H9 (cell line): ENCODE results near the gene TAF1C. TPM values are rescaled to one million over a fixed set of nuclear protein-coding genes. Genes with fewer than 3 reads are reported as not detected.

ENCODE experiments used
- DNase-seq: peaks from one replicate; pipeline ENCODE4 v3.0.0-alpha.2; 2017
- H2AFZ ChIP-seq: one replicate; pipeline ENCODE4 v1.6.1; 2013; ENCODE audit warnings: mild to moderate bottlenecking, low read length, control low read depth, moderate library complexity
- H2AK5ac ChIP-seq: 2 replicates; pipeline ENCODE4 v1.6.1; 2013; ENCODE audit warnings: low read length, control low read depth, mixed read lengths; ENCODE audit not compliant: insufficient read length
- H2BK120ac ChIP-seq: one replicate; pipeline ENCODE4 v1.6.1; 2013; ENCODE audit warnings: low read depth, mild to moderate bottlenecking, low read length, control low read depth, inconsistent platforms; ENCODE audit not compliant: poor library complexity, severe bottlenecking
- H2BK12ac ChIP-seq: 2 replicates; pipeline ENCODE4 v1.6.1; 2013; ENCODE audit warnings: low read length, control low read depth, mixed read lengths, low read depth; ENCODE audit not compliant: insufficient read length
- H2BK15ac ChIP-seq: 2 replicates; pipeline ENCODE4 v1.6.1; 2013; ENCODE audit warnings: low read depth, low read length, control low read depth
- H2BK20ac ChIP-seq: one replicate; pipeline ENCODE4 v1.6.1; 2013; ENCODE audit warnings: low read depth, mild to moderate bottlenecking, low read length, control low read depth, inconsistent platforms; ENCODE audit not compliant: poor library complexity, severe bottlenecking
- H2BK5ac ChIP-seq: 2 replicates; pipeline ENCODE4 v1.6.1; 2013; ENCODE audit warnings: low read length, control low read depth, mixed read lengths; ENCODE audit not compliant: insufficient read length
- H3K14ac ChIP-seq: 2 replicates; pipeline ENCODE4 v1.6.1; 2013; ENCODE audit warnings: low read length, control low read depth; ENCODE audit not compliant: insufficient read depth
- H3K18ac ChIP-seq: 2 replicates; pipeline ENCODE4 v1.6.1; 2013; ENCODE audit warnings: low read depth, mild to moderate bottlenecking, mixed read lengths, low read length, control low read depth; ENCODE audit not compliant: insufficient read length
- H3K23ac ChIP-seq: 2 replicates; pipeline ENCODE4 v1.6.1; 2013; ENCODE audit warnings: low read length, control low read depth, mixed read lengths, low read depth; ENCODE audit not compliant: insufficient read length
- H3K23me2 ChIP-seq: 2 replicates; pipeline ENCODE4 v1.6.1; 2013; ENCODE audit warnings: low read depth, mild to moderate bottlenecking, mixed read lengths, low read length, control low read depth; ENCODE audit not compliant: insufficient read length, poor library complexity, severe bottlenecking
- H3K27ac ChIP-seq: 2 replicates; pipeline ENCODE4 v1.5.1; 2013; ENCODE audit warnings: low read length, control low read depth, mixed read lengths, low read depth; ENCODE audit not compliant: insufficient read length
- H3K27me3 ChIP-seq: 2 replicates; pipeline ENCODE4 v1.6.1; 2013; ENCODE audit warnings: low read length, control low read depth, inconsistent platforms; ENCODE audit not compliant: insufficient read depth
- H3K4ac ChIP-seq: 2 replicates; pipeline ENCODE4 v1.6.1; 2013; ENCODE audit warnings: low read depth, mild to moderate bottlenecking, control low read depth, inconsistent platforms, low read length, moderate library complexity
- H3K4me1 ChIP-seq: 2 replicates; pipeline ENCODE4 v1.6.1; 2013; ENCODE audit warnings: low read length, control low read depth, inconsistent platforms; ENCODE audit not compliant: insufficient read depth
- H3K4me2 ChIP-seq: 2 replicates; pipeline ENCODE4 v1.6.1; 2013; ENCODE audit warnings: low read length, control low read depth, mixed read lengths; ENCODE audit not compliant: insufficient read length, insufficient read depth
- H3K56ac ChIP-seq: 2 replicates; pipeline ENCODE4 v1.6.1; 2013; ENCODE audit warnings: low read depth, mild to moderate bottlenecking, mixed read lengths, low read length, control low read depth; ENCODE audit not compliant: insufficient read length
- H3K79me1 ChIP-seq: 2 replicates; pipeline ENCODE4 v1.6.1; 2013; ENCODE audit warnings: low read depth, mild to moderate bottlenecking, moderate library complexity, low read length, control low read depth, inconsistent platforms; ENCODE audit not compliant: insufficient read depth, poor library complexity, severe bottlenecking
- H3K79me2 ChIP-seq: 2 replicates; pipeline ENCODE4 v1.6.1; 2013; ENCODE audit warnings: low read length, control low read depth, inconsistent platforms; ENCODE audit not compliant: insufficient read depth
- H3K9ac ChIP-seq: 2 replicates; pipeline ENCODE4 v1.6.1; 2013; ENCODE audit warnings: low read length, control low read depth, mixed read lengths; ENCODE audit not compliant: insufficient read length; ENCODE audit errors: extremely low read depth
- H3K9me3 ChIP-seq: one replicate; pipeline ENCODE4 v1.6.1; 2013; ENCODE audit warnings: low read depth, low read length, inconsistent platforms; ENCODE audit not compliant: control insufficient read depth
- H3T11ph ChIP-seq: one replicate; pipeline ENCODE4 v1.6.1; 2013; ENCODE audit warnings: mild to moderate bottlenecking, low read length, control low read depth, inconsistent platforms
- H4K20me1 ChIP-seq: one replicate; pipeline ENCODE4 v1.6.1; 2013; ENCODE audit not compliant: control insufficient read depth, insufficient read length, insufficient read depth
- H4K5ac ChIP-seq: 2 replicates; pipeline ENCODE4 v1.6.1; 2013; ENCODE audit warnings: low read depth, mild to moderate bottlenecking, mixed read lengths, low read length, control low read depth; ENCODE audit not compliant: insufficient read length
- H4K8ac ChIP-seq: replicated peaks from 2 replicates; pipeline ENCODE4 v1.6.1; 2013; ENCODE audit warnings: low read length, control low read depth, mixed read lengths, low read depth; ENCODE audit not compliant: insufficient read length
- H4K91ac ChIP-seq: 2 replicates; pipeline ENCODE4 v1.6.1; 2013; ENCODE audit warnings: low read depth, mild to moderate bottlenecking, moderate library complexity, mixed read lengths, low read length, control low read depth; ENCODE audit not compliant: insufficient read length
- H3K27ac Mint-ChIP-seq, 3 experiments: 2 replicates in 2 of 3; 3 replicates in 1 of 3; pipeline ENCODE4 v1.8.0; 2020 to 2021; ENCODE audit warnings: mixed read lengths in 3 of 3, mild to moderate bottlenecking in 1 of 3, moderate library complexity in 1 of 3
- H3K27me3 Mint-ChIP-seq: 2 replicates; pipeline ENCODE4 v1.8.0; 2021; ENCODE audit warnings: low read depth, mild to moderate bottlenecking, moderate library complexity, mixed read lengths
- H3K36me3 Mint-ChIP-seq, 3 experiments: 2 replicates in 2 of 3; 3 replicates in 1 of 3; pipeline ENCODE4 v1.8.0; 2020 to 2021; ENCODE audit warnings: low read depth in 3 of 3, mixed read lengths in 3 of 3; ENCODE audit not compliant: insufficient read depth in 1 of 3
- H3K4me1 Mint-ChIP-seq, 2 experiments: 2 replicates each; pipeline ENCODE4 v1.8.0; 2020; ENCODE audit warnings: mixed read lengths in 2 of 2
- H3K4me3 Mint-ChIP-seq, 2 experiments: 2 replicates in 1 of 2; 3 replicates in 1 of 2; pipeline ENCODE4 v1.8.0; 2020 to 2021; ENCODE audit warnings: mild to moderate bottlenecking in 2 of 2, mixed read lengths in 2 of 2, moderate library complexity in 1 of 2
- H3K9me3 Mint-ChIP-seq, 2 experiments: 2 replicates in 1 of 2; 3 replicates in 1 of 2; pipeline ENCODE4 v1.8.0; 2020; ENCODE audit warnings: mild to moderate bottlenecking in 2 of 2, mixed read lengths in 2 of 2, moderate library complexity in 1 of 2
- WGBS: extraction: QIAGEN DNeasy Blood & Tissue Kit; methylation state at CpG from one replicate; pipeline ENCODE4 v1.1.7; 2013; ENCODE audit warnings: missing lambda C conversion rate, low lambda C conversion rate, mixed read lengths; ENCODE audit not compliant: insufficient read length; ENCODE audit errors: extremely low coverage; 5-methylcytosine and 5-hydroxymethylcytosine counted together
- total RNA-seq: library from RNA; stranded (reverse); gene quantifications from 2 replicates; pipeline ENCODE4 v1.2.1, GENCODE V29; 2021
- TF ChIP-seq, protein P1 (sequence below): fragments of 200-600 bp; sonication (generic); conservative IDR thresholded peaks from 3 replicates; pipeline ENCODE4 v1.8.0; 2021; ENCODE audit warnings: antibody characterized with exemption, mild to moderate bottlenecking

TAF1C gene
- total RNA-seq, 1 experiment from 2014 or later: 78.6 TPM

DNA sequence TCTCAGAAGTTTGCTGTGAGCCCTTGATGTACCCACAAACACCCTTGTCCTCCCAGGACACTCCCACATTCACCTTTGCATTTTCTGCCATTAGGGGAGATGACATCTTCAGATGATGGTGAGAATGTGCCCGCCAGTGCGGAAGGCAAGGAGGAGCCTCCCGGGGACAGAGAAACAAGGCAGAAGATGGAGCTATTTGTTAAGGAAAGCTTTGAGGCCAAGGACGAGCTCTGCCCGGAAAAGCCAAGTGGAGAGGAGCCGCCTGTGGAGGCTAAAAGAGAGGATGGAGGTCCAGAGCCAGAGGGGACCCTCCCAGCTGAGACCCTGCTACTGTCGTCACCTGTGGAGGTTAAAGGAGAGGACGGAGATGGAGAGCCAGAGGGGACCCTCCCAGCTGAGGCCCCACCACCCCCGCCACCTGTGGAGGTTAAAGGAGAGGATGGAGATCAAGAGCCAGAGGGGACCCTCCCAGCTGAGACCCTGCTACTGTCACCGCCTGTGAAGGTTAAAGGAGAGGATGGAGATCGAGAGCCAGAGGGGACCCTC is 17.0 kb downstream of the TAF1C start:
- H3K9ac ChIP-seq: no peak overlapping the region
- no peak overlapping the region for H3K27ac ChIP-seq
- DNase-seq: no peak

More for the DNA sequence above, 17.0 kb downstream of the TAF1C start:
- Histone ChIP-seq H4K8ac (no peak overlapping the region), H4K91ac (no peak overlapping the region), H2BK5ac (no peak overlapping the region), H3K23ac (no peak overlapping the region), H3K4me2 (no peak overlapping the region), H2BK20ac (no peak overlapping the region), H3K4ac (no peak overlapping the region), H2BK15ac (no peak overlapping the region), H3K79me1 (no peaks in the 10 kb centered on the region), H3K27me3 (no peaks in the 10 kb centered on the region), H3K56ac (no peak overlapping the region), H3K23me2 (no peaks in the 10 kb centered on the region), H3K4me1 (no peaks in the 10 kb centered on the region), H3K18ac (no peak overlapping the region), H3K14ac (no peak overlapping the region; the same call in 1 of the 2 replicates), H4K5ac (no peak overlapping the region), H2AFZ (no peak overlapping the region), H2BK120ac (no peak overlapping the region), H2AK5ac (no peak overlapping the region), H3K9me3 (no peaks in the 10 kb centered on the region), H3K79me2 (no peaks in the 10 kb centered on the region), H3T11ph (no peak overlapping the region), H2BK12ac (no peak overlapping the region), H4K20me1 (no peaks in the 10 kb centered on the region)
- TF ChIP-seq, protein P1, sequence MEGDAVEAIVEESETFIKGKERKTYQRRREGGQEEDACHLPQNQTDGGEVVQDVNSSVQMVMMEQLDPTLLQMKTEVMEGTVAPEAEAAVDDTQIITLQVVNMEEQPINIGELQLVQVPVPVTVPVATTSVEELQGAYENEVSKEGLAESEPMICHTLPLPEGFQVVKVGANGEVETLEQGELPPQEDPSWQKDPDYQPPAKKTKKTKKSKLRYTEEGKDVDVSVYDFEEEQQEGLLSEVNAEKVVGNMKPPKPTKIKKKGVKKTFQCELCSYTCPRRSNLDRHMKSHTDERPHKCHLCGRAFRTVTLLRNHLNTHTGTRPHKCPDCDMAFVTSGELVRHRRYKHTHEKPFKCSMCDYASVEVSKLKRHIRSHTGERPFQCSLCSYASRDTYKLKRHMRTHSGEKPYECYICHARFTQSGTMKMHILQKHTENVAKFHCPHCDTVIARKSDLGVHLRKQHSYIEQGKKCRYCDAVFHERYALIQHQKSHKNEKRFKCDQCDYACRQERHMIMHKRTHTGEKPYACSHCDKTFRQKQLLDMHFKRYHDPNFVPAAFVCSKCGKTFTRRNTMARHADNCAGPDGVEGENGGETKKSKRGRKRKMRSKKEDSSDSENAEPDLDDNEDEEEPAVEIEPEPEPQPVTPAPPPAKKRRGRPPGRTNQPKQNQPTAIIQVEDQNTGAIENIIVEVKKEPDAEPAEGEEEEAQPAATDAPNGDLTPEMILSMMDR: no peak
- peak overlapping the region in 1 of 3 experiments; percentile 69; a peak in 3 of 7 replicates for H3K27ac Mint-ChIP-seq
- peaks cover 3% of the 10 kb centered on the region; the same call in 1 of the 2 replicates for H3K27me3 Mint-ChIP-seq
- no peak overlapping the region for H3K4me3 Mint-ChIP-seq
- H3K9me3 Mint-ChIP-seq: no peaks in the 10 kb centered on the region
- no peaks in the 10 kb centered on the region for H3K36me3 Mint-ChIP-seq
- WGBS: no CpG with 5 or more reads among the region's 11 CpGs
- H3K4me1 Mint-ChIP-seq: peaks cover 0 to 2% of the 10 kb centered on the region in 2 experiments; a peak in 2 of 4 replicates
